AG10803 (cell line): ENCODE measurements around the gene COL6A3.

Experiments
- DNase-seq: peaks from one replicate; pipeline ENCODE4 v3.0.0; 2010; ENCODE audit warnings: low read depth
- H3K4me3 ChIP-seq: 2 replicates; pipeline ENCODE4 v1.5.1; 2011; ENCODE audit warnings: mild to moderate bottlenecking, low read length, control low read depth
- CTCF ChIP-seq: conservative IDR thresholded peaks from 2 replicates; pipeline ENCODE4 v1.5.1; 2011; ENCODE audit warnings: mild to moderate bottlenecking, low read length, control low read depth, inconsistent platforms

COL6A3 gene

GRCh38 chr2:237295889-237296480 lies 118.0 kb downstream of the COL6A3 start:
- no peak for TF ChIP-seq CTCF
- H3K4me3 ChIP-seq: no peak overlapping the region
- DNase-seq: no peak

GRCh38 chr2:237294460-237294859 lies 119.5 kb downstream of the COL6A3 start:
- H3K4me3 ChIP-seq: no peak overlapping the region
- DNase-seq: no peak
- TF ChIP-seq CTCF: no peak

GRCh38 chr2:237293978-237294377 lies 120.0 kb downstream of the COL6A3 start:
- peak; percentile 71 for DNase-seq
- no peak overlapping the region for H3K4me3 ChIP-seq
- TF ChIP-seq CTCF: no peak

- TF ChIP-seq CTCF: no peak
- DNase-seq: peak; percentile 98
- peak overlapping the region; percentile 5; the same call in 1 of the 2 replicates for H3K4me3 ChIP-seq
These were observed 122.7 kb downstream of the COL6A3 start for GRCh38 chr2:237291138-237291792.

- H3K4me3 ChIP-seq: no peak overlapping the region
- no peak for TF ChIP-seq CTCF
- DNase-seq: peak; percentile 86
These were observed 123.7 kb downstream of the COL6A3 start for GRCh38 chr2:237290261-237290660.

GRCh38 chr2:237289139-237289538 lies 124.8 kb downstream of the COL6A3 start:
- no peak overlapping the region for H3K4me3 ChIP-seq
- no peak for TF ChIP-seq CTCF
- DNase-seq: no peak

- no peak overlapping the region for H3K4me3 ChIP-seq
- no peak for TF ChIP-seq CTCF
- no peak for DNase-seq
These were observed 126.1 kb downstream of the COL6A3 start for GRCh38 chr2:237287872-237288271.
